Retinal pigment epithelial cell (primary cell): ENCODE data around the gene USP24.
A peak's percentile ranks its signal among the peaks of the same experiment; 100 is the strongest.

Experiments
- DNase-seq: peaks from one replicate; pipeline ENCODE4 v3.0.0-alpha.2; 2010; ENCODE audit warnings: low read depth
- H3K4me3 ChIP-seq: 2 replicates; pipeline ENCODE4 v1.5.1; 2011; ENCODE audit warnings: mild to moderate bottlenecking, low read length, control low read depth, moderate library complexity
- TF ChIP-seq, protein P1 (sequence below): conservative IDR thresholded peaks from 2 replicates; pipeline ENCODE4 v1.5.1; 2011; ENCODE audit warnings: low read depth, low read length, control low read depth, inconsistent platforms

The USP24 gene

DNA sequence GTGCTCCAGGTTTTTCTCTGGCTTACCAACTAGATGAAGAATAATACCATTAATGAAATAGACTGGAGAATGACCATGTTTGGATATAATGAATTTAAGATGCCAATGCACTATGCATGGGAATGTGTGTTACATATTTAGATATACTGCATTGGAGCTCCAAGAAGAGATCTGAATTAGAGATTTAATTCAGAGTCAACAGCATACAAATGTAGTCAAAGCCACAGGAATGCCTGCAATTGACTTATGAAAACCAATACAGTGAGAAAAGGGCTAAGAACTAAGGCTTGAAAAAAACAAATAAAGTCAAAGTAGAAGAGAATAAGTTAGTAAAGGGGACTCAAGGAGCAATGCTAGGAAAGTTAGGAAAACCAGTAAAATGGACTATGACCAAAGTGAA lies 59.1 kb downstream of the USP24 start:
- DNase-seq, result no peak
- H3K4me3 ChIP-seq, result no peak overlapping the region
- TF ChIP-seq, protein P1, sequence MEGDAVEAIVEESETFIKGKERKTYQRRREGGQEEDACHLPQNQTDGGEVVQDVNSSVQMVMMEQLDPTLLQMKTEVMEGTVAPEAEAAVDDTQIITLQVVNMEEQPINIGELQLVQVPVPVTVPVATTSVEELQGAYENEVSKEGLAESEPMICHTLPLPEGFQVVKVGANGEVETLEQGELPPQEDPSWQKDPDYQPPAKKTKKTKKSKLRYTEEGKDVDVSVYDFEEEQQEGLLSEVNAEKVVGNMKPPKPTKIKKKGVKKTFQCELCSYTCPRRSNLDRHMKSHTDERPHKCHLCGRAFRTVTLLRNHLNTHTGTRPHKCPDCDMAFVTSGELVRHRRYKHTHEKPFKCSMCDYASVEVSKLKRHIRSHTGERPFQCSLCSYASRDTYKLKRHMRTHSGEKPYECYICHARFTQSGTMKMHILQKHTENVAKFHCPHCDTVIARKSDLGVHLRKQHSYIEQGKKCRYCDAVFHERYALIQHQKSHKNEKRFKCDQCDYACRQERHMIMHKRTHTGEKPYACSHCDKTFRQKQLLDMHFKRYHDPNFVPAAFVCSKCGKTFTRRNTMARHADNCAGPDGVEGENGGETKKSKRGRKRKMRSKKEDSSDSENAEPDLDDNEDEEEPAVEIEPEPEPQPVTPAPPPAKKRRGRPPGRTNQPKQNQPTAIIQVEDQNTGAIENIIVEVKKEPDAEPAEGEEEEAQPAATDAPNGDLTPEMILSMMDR, result no peak

DNA sequence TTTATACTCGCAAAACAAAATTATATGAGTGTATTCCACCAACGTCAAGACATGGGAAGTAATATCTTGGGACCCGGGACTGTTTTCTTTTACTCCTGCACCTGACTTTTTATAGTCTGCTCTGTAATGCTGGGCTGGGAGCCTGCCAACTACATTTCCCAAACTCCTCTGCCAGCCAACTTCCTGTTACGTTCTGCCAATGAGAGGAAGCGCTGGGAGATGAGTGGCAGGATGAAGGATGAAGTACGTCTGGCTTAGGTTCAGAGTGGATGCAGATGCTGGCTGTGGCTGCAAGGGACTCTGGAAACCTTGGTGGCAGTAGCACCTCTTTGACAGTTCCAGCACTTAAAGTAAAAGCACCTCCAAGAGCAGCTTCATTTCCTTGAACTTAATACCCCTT lies 59.6 kb downstream of the USP24 start:
- no peak for DNase-seq
- no peak overlapping the region for H3K4me3 ChIP-seq
- TF ChIP-seq, protein P1, result no peak

DNA sequence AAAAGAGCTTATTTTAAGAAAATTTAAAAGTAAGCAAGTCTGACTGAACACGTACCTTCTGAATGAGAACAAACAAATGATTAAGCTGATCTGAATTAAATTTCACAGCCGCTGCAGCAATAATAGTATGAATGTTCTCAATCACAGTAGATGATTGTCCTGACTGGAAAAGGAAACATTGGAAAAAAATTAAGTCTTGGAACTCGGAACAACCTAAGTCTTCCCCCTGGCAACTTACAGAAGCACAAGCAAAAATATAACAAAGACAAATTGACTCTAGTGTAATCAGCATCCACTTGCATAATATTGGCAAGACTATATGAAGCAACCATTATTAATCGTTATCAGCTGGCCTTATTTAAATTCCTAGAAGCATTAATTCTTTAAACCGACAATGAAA lies 60.5 kb downstream of the USP24 start:
- TF ChIP-seq, protein P1, result no peak
- DNase-seq, result peak; percentile 15
- H3K4me3 ChIP-seq, result no peak overlapping the region

DNA sequence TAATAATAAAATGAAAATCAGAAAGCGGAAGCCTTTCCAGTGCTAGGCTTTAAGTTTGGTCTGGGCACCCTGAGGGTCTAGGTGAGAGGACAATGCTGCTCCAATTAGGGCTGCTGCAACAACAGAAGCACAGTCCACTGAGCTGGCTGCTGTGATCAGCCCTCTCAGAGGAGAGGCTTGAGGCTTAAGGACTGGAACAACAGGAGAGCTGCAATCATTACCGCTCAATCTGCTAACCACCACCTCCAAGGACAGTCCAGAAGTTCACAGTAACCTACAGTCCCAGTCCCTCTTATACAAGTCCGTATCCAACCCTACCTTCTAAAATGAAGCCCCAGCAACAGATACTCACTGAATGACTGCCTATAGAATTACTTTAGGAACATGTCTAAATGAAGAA lies 62.1 kb downstream of the USP24 start:
- TF ChIP-seq, protein P1, result no peak
- DNase-seq, result no peak
- H3K4me3 ChIP-seq, result no peak overlapping the region

DNA sequence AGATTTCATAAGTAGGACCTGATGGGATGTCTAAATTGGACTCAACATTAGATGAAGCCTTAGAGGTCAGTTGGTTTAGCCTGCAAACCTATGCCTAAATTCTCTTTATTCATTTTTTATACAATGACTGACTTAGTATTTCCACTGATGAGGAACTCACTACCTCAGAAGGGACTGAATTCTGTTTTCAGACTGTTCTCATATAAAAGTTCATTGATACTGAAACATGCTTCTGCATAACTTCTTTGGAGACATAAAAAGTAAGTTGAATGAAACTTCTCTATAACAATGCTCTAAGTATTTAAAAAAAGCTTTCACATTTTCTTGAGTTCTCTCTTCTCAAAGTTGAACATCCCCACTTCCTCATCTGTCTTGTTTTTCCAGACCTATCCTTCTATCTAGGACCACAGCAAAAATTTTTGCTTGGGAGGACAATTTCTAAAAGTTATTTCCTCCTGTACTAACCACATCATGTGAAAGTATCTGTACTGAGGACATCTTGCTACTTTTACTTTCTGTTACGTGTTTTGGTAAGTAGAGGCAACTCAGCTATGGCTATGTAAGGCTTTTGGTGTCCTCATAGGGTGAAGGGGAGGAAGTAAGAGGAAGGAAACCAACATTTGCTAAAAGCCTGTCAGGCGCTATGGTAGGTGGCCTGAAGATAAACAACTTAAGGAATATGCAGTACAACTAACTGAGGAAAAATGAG lies 64.1 kb downstream of the USP24 start:
- H3K4me3 ChIP-seq, result no peak overlapping the region
- TF ChIP-seq, protein P1, result no peak
- no peak for DNase-seq

DNA sequence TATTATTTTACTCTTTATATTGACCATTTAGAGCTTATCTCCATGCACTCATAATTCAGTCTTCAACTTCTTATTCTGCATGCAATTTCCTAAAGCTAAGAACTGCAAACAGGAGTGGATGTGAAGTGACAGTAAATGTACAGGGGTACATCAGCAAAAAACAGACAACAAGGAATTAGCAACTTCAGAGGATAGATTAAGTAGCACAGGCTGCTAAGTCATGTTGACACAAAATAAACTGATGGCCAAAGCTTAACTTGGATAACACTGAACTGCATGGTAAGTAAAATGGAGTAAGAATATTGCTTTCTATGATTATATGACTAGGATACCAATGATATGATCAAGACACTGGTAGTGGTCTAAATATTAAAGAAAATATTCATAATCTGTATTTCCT lies 66.5 kb downstream of the USP24 start:
- DNase-seq, result no peak
- no peak overlapping the region for H3K4me3 ChIP-seq
- TF ChIP-seq, protein P1, result no peak

DNA sequence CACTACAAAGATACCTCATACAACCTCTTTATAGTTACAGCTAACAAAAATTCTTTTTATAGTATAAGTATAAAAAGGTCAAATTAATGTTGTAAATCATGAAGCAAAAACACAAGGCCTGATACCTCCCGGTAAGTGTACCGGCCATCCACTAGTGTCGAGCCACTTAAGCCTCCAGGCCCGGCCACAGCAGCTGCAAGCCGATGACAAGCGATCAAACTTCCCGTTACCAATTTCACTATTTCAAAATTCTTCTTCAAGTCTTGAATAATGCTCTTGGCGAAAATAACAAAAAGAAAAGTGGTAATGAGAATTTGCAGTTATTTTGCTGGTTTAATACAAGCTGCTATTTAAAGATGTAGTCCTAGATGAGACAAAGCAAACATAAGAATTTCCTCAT lies 67.6 kb downstream of the USP24 start:
- TF ChIP-seq, protein P1, result no peak
- DNase-seq, result no peak
- no peak overlapping the region for H3K4me3 ChIP-seq
